ENCODE measurements around the gene HIBADH.

DNA sequence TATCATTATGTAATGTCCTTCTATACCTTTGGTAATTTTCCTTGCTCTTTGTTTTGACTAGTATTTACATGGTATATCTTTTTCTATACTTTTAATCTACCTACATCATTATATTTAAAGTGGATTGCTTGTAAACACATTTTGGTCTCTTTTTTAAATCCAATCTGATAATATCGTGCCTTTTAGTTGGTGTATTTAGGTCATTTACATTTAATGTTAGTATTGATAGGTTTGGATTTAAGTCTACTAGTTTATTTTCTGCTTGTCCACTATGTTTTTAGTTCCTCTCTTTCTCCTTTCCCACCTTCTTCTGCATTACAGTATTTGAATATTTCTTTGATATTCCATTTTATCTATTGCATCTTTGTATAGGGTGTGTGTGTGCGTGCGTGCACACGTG is 95.4 kb downstream of the HIBADH start:
- no peak for TF ChIP-seq CTCF (conservative IDR thresholded peaks at IDR 0.05; ENCODE audit: low read length)
- no peak for TF ChIP-seq EZH2phosphoT487 (IDR thresholded peaks at IDR 0.05; ENCODE audit: borderline replicate concordance, low read depth, low read length)
